ENCODE results near the gene SPRYD3. TPM values are rescaled to one million over a fixed set of nuclear protein-coding genes. Genes with fewer than 3 reads are reported as not detected.

SPRYD3 gene
- total RNA-seq, 1 donor, result 33.0 TPM

DNA sequence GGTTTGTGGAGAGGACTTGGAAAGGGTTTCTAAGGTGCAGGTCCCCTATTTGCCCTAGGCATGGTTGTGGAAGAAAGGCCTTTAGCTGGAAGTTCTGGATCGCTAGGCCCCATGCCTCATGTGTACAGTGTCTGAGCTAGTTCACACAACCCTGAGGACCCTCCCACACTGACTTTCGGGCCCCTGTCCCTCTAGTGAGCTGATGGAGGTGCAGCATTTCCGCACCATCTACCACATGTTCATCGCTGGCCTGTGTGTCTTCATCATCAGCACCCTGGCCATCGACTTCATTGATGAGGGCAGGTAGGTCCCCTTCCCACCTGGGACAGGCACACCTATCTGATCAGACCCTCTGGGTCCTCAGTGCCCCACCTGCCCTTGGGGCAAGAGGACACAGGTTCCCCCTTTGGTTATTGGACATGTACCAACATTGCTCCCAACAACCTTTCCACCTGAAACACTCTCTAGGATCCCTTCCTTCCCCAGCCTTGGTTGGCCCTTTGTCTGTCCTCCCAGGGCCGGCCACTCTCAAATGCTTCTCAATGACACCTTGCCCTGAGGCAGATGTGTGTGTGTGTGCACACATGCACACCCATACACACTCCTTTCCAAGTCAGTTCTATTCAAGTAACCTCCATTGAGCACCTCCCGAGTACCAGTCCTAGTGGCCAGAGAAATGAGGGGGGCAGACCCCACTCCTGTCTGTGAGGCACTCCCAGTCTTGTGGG lies 26.7 kb upstream of the SPRYD3 start:
- TF ChIP-seq, protein P1, sequence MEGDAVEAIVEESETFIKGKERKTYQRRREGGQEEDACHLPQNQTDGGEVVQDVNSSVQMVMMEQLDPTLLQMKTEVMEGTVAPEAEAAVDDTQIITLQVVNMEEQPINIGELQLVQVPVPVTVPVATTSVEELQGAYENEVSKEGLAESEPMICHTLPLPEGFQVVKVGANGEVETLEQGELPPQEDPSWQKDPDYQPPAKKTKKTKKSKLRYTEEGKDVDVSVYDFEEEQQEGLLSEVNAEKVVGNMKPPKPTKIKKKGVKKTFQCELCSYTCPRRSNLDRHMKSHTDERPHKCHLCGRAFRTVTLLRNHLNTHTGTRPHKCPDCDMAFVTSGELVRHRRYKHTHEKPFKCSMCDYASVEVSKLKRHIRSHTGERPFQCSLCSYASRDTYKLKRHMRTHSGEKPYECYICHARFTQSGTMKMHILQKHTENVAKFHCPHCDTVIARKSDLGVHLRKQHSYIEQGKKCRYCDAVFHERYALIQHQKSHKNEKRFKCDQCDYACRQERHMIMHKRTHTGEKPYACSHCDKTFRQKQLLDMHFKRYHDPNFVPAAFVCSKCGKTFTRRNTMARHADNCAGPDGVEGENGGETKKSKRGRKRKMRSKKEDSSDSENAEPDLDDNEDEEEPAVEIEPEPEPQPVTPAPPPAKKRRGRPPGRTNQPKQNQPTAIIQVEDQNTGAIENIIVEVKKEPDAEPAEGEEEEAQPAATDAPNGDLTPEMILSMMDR (IDR thresholded peaks at IDR 0.05; ENCODE audit: insufficient read depth, low read length), result no peak
- DNase-seq (ENCODE audit: low read depth), result no peak
- no peak overlapping the region for H3K4me3 ChIP-seq (ENCODE audit: low read depth, low read length)

DNA sequence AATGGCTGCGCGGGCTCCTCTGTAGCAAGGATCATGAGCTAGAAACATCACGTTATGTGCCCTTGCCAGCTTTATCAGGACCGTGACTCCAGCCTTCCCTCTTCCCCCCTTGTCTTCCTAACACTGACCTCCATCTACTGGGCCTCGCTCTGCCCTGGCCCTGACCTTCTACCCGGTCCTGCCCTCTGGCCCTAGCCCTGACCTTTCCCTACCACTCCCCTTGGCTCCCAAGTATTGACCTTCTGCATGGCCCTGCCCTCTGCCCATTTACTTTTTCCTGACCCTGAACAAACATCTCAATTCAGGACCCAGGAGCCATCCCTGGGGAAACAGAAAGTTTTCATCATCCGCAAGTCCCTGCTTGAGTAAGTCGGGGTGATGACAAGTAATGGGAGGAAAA lies 26.1 kb upstream of the SPRYD3 start:
- TF ChIP-seq, protein P1 (IDR thresholded peaks at IDR 0.05; ENCODE audit: insufficient read depth, low read length), result no peak
- no peak for DNase-seq (ENCODE audit: low read depth)
- H3K4me3 ChIP-seq (ENCODE audit: low read depth, low read length), result no peak overlapping the region

DNA sequence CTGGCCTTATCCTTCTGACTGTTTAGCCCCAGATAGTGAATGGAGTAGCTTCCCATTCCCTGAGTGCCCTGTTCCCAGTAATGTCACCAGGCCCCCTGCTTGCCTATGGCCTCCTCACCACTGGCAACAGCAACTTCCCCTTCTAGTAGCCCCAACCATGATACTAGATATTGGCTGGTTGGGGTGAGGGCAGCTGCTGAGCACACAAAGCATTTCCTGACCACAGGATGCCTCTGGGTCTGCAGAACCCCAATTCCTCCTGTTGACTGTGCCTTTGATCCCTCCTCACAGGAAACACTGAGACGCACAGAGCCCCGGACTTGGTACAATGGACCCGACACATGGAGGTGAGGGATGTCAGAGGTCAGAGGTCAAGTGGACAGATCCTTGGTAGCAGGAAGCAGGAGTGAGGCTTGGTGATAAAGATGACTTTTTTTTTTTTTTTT lies 24.7 kb upstream of the SPRYD3 start:
- H3K4me3 ChIP-seq (ENCODE audit: low read depth, low read length), result no peak overlapping the region
- TF ChIP-seq, protein P1 (IDR thresholded peaks at IDR 0.05; ENCODE audit: insufficient read depth, low read length), result no peak
- DNase-seq (ENCODE audit: low read depth), result no peak

DNA sequence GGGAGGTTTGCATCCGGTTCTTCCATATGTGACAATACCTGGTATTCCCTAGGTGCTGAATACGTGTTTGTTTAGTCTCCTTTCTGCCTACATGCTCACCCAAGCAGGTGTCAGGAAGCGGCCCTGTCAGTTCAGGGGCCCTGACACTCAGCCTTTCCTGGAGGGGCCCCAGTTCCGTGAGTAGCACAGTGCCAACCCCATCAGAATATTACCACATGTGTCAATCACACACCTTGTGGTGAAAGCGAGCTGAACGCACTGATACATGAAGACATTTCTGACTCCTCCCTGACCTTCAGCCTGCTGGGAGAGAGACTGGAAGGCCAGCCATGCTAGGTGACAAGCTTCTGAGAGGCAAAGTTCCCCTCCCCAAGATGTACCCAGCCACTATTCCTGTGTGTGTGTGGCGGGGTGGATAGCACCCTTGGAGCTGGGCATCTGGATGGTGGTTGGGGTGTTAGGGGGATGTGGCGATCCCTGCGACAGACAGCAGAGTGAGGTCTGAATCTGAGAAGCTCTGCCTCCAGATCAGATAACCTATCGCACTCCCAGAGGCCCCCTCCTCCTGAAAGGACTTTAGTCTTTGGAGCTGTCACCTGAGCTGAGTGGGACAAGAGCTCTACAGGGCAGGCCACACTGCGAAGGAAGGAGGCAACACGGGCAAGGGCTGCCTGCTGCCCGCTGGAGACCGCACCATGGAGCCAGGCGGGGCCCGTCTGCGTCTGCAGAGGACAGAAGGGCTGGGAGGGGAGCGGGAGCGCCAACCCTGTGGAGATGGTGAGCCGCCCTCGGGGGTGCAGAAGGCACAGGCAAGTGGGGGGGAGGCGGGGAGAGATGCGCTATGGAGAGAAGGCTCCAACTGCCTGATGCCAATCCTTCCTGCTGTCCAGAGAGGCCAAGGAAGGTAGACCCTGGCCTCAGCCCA lies 24.0 kb upstream of the SPRYD3 start, which contains the start of gene SOAT2:
TSS of gene SOAT2 (plus strand) at position 604 of the 925 bp plus-strand sequence. CDS start at position 696, 92 bp downstream.
- H3K4me3 ChIP-seq (ENCODE audit: low read depth, low read length), result no peak within 1 kb of the TSS
- DNase-seq (ENCODE audit: low read depth), result no peak
- TF ChIP-seq, protein P1 (IDR thresholded peaks at IDR 0.05; ENCODE audit: insufficient read depth, low read length), result no peak

GRCh38 chr12:53101931-53102781 lies 23.0 kb upstream of the SPRYD3 start:
- no peak for DNase-seq (ENCODE audit: low read depth)
- TF ChIP-seq, protein P1 (IDR thresholded peaks at IDR 0.05; ENCODE audit: insufficient read depth, low read length), result no peak
- no peak overlapping the region for H3K4me3 ChIP-seq (ENCODE audit: low read depth, low read length)

DNA sequence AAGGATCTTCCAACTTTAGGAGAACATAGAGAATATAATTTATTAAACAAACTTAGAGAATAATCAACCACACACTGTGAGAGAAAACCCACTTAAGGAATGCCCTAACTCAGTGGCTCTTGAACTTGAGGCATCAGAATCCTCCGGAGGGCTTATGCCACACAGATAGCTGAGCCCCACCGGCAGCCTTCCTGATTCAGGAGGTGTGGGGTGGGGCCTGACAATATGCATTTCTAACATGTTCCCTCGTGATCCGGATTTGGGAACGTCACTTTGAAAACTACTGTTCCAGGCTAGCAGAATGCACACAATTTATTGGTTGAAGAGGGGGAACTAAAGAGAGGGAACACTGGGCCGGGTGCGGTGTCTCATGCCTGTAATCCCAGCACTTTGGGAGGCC lies 22.1 kb upstream of the SPRYD3 start:
- H3K4me3 ChIP-seq (ENCODE audit: low read depth, low read length), result no peak overlapping the region
- DNase-seq (ENCODE audit: low read depth), result no peak
- TF ChIP-seq, protein P1 (IDR thresholded peaks at IDR 0.05; ENCODE audit: insufficient read depth, low read length), result no peak
